Measurements from ENCODE around the gene KRT82. TPM values are rescaled to one million over a fixed set of nuclear protein-coding genes. Genes with fewer than 3 reads are reported as not detected.

The KRT82 gene
- total RNA-seq, 4 donors from 2014 or later, result 0.46 to 10.3 TPM; not detected in 2

DNA sequence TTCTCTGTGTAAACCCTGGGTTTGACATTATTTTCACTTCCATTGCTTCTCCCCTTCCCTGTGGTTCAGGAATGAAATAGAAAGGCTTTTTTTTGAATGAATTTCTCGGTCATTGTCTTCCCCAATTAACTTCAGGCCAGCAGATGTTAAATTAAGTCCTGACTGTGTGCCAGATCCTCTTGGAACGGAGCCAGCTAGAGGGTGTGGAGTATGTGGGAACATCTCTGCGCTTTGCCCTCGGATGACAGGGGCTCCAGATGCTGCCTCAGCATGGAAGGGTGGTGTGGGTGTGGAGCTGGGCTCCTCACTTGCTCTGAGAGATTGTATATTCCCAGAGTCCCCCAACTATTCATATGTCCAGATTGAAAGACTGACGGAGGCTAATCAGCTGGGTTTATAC lies 51.9 kb downstream of the KRT82 start:
- intact Hi-C loops (cut with DNase I; ENCODE audit: low total_unique reads), result no loop called here
- TF ChIP-seq POLR2A (IDR thresholded peaks at IDR 0.05), result no peak
- TF ChIP-seq, protein P1, sequence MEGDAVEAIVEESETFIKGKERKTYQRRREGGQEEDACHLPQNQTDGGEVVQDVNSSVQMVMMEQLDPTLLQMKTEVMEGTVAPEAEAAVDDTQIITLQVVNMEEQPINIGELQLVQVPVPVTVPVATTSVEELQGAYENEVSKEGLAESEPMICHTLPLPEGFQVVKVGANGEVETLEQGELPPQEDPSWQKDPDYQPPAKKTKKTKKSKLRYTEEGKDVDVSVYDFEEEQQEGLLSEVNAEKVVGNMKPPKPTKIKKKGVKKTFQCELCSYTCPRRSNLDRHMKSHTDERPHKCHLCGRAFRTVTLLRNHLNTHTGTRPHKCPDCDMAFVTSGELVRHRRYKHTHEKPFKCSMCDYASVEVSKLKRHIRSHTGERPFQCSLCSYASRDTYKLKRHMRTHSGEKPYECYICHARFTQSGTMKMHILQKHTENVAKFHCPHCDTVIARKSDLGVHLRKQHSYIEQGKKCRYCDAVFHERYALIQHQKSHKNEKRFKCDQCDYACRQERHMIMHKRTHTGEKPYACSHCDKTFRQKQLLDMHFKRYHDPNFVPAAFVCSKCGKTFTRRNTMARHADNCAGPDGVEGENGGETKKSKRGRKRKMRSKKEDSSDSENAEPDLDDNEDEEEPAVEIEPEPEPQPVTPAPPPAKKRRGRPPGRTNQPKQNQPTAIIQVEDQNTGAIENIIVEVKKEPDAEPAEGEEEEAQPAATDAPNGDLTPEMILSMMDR (IDR thresholded peaks at IDR 0.05), result no peak
- no peak overlapping the region for H3K4me3 ChIP-seq (ENCODE audit: low read depth, poor library complexity, severe bottlenecking)
- WGBS, 2 donors, result 15 to 20% methylated on average over 5 of the region's 5 CpGs
- DNase-seq (ENCODE audit: low spot score in 2 of 2), result peak in 1 of 2 donors; percentile 80

DNA sequence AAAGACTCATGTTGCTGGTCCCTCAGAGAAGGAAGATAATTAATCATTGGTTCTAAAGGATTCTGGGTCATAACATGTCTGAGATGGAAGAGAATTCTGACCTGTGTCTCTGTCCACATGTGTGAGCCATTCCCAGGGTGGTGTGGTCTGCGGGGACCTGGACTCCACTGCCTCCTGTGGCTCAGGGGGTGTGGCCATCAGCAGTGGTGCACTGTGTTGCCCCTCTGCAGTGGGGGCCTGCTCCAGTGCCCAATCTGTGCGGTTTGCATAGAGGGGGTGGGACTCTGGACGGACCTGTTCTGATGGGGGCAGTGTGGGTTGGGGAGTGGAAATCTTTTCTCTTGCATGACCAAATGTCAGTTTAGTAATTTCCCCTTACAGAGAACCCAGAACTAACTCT lies 52.4 kb downstream of the KRT82 start:
- DNase-seq (ENCODE audit: low spot score in 2 of 2), result peak in 1 of 2 donors; percentile 53
- TF ChIP-seq POLR2A (IDR thresholded peaks at IDR 0.05), result no peak
- TF ChIP-seq, protein P1 (IDR thresholded peaks at IDR 0.05), result no peak
- intact Hi-C loops (cut with DNase I; ENCODE audit: low total_unique reads), result no loop called here
- no peak overlapping the region for H3K4me3 ChIP-seq (ENCODE audit: low read depth, poor library complexity, severe bottlenecking)
- 67 to 69% methylated on average over 3 of the region's 3 CpGs for WGBS, 2 donors

DNA sequence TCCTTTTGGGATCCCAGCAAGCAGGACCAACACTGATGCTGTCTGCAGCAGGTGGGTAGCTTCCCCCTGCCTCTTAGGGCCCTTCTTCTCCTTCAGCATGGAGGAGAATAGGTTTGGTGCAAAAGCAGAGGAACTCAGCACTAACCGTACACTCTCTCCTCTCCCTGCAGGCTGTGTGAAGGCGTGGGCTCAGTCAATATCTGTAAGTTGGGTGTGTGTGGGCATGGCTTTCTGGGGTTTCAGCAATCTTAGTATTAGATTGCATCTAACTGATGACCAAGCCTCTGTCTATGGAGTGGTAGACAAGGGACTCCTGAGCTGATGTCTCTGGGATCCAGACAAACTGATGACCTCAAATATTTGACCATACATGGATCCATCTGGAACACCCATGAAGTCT lies 53.2 kb downstream of the KRT82 start:
- WGBS, 2 donors, result 88 to 97% methylated on average over 2 of the region's 2 CpGs

DNA sequence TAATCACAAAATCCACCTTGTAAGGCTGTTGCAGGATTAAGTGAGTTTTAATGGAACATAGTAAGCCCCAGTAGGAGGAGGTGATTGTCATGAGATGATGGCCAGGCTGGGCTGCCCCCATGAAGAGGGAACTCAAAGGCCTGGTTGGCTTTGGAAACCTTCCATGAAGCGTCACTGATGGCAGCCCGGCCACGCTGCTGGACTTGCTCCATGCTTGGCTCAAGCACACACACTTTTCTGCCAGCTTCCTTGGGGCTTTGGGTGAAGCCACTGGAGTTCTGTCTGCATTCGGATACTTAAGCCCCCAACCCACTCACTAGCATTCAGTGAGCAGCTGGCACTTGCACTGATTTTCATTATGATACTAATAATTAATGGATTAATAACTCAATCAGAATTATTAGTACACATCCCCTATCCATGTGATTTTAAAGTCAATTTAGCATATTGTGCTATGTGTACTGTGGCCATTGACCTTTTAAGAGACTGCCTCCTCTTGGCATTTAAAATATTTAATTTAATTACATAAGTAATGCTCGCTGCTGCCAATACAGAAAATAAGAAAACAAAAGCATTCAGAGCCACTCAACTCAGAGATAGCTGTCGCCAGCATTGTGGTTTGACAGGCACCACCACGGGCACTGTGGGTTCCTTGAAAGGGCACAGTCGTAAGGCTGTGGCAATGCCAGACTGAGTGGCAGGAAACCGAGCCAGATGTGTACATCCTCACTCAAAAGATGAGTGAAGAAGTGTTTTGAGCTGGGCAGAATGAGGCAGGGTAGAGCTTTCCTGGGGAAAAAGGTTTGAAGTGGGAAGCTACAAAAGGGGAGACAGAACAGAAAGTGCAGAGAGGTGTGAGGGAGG lies 54.7 kb downstream of the KRT82 start:
- DNase-seq (ENCODE audit: low spot score in 2 of 2), result peak in 1 of 2 donors; percentile 84
- no peak overlapping the region for H3K4me3 ChIP-seq (ENCODE audit: low read depth, poor library complexity, severe bottlenecking)
- WGBS, 2 donors, result 38 to 41% methylated on average over 9 of the region's 9 CpGs
- intact Hi-C loops (cut with DNase I; ENCODE audit: low total_unique reads), result no loop called here
- TF ChIP-seq, protein P1 (IDR thresholded peaks at IDR 0.05), result no peak
- TF ChIP-seq POLR2A (IDR thresholded peaks at IDR 0.05), result no peak

More for the DNA sequence above, 53.2 kb downstream of the KRT82 start:
- no peak overlapping the region for H3K4me3 ChIP-seq (ENCODE audit: low read depth, poor library complexity, severe bottlenecking)
- TF ChIP-seq, protein P1 (IDR thresholded peaks at IDR 0.05), result no peak
- no peak for TF ChIP-seq POLR2A (IDR thresholded peaks at IDR 0.05)
- intact Hi-C loops (cut with DNase I; ENCODE audit: low total_unique reads), result no loop called here
- DNase-seq (ENCODE audit: low spot score in 2 of 2), result peak in 1 of 2 donors; percentile 37

DNA sequence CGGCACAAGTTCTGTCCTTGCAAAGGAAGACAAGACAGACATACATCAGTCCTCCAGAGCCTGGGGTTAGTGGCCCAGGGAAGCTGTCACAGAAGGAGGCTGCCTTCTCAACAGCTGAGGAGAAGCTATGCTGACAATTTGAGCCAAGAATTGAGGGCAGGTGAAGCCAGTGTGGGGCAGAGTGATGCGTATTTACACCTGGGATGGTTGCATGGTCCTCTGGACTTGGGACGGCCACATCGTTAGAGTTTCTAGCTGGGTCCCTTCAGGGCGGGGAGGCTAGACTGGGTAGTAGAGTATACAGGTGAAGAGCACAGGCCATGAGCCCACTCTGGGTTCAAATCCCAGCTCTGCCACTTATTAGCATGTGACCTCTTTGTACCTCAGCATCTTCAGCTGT lies 55.3 kb downstream of the KRT82 start:
- H3K4me3 ChIP-seq (ENCODE audit: low read depth, poor library complexity, severe bottlenecking), result no peak overlapping the region
- intact Hi-C loops (cut with DNase I; ENCODE audit: low total_unique reads), result no loop called here
- 90 to 94% methylated on average over 5 of the region's 5 CpGs for whole genome bisulfite sequencing, 2 donors
- DNase-seq (ENCODE audit: low spot score in 2 of 2), result peak in 1 of 2 donors; percentile 75
- TF ChIP-seq, protein P1 (IDR thresholded peaks at IDR 0.05), result no peak
- no peak for TF ChIP-seq POLR2A (IDR thresholded peaks at IDR 0.05)

Data from lower leg skin (tissue), 4 donors.